Measurements from ENCODE around the gene ETNK1.
"Not testable (repeated sequence)": the region's sequence is repeated elsewhere in the genome, so short reads cannot be mapped to it uniquely, and the experiment has no call there.

Gene ETNK1

GRCh38 chr12:22687361-22688076 lies 62.5 kb downstream of the ETNK1 start:
- DNase-seq (ENCODE audit: low read depth in 2 of 2), result peak; percentile 21 to 24

DNA sequence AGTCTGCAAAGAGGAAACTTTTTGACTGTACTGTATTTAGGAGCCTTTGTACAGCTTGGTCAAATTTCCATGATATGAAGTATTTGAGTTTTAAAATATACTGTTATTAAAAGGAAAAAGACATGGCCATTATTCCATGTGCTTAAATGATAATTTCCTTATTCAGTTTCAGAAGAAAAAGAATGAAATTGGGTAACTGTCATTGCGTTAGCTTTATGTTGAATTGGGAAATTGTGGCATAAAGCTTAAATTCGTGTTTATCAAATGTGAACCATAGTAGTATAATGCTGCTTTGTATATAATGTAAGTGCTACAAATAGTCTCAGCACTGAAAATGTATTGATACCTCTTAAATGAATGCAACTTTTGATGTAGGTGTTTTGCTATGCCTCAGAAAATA lies 64.9 kb downstream of the ETNK1 start:
- DNase-seq (ENCODE audit: low read depth in 2 of 2), result no peak

- no peak for DNase-seq (ENCODE audit: low read depth in 2 of 2)
These were observed 66.3 kb downstream of the ETNK1 start for GRCh38 chr12:22691319-22691718.

DNA sequence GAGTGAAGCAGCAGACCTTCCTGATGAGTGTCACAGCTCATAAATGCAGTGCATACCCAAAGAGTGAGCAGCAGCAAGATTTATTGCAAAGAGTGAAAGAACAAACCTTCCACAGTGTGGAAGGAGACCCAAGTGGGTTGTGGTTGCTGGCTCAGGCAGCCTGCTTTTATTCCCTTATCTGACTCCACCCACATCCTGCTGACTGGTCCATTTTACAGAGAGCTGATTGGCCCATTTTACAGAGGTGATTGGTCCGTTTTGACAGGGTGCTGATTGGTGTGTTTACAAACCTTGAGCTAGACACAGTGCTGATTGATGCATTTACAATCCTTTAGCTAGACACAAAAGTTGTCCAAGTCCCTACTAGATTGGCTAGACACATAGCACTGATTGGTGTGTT lies 67.5 kb downstream of the ETNK1 start:
- not testable (repeated sequence) for DNase-seq (ENCODE audit: low read depth in 2 of 2)

- DNase-seq (ENCODE audit: low read depth in 2 of 2), result no peak
These were observed 68.1 kb downstream of the ETNK1 start for GRCh38 chr12:22692964-22693555.

- DNase-seq (ENCODE audit: low read depth in 2 of 2), result no peak
These were observed 73.6 kb downstream of the ETNK1 start for GRCh38 chr12:22698576-22698975.

DNA sequence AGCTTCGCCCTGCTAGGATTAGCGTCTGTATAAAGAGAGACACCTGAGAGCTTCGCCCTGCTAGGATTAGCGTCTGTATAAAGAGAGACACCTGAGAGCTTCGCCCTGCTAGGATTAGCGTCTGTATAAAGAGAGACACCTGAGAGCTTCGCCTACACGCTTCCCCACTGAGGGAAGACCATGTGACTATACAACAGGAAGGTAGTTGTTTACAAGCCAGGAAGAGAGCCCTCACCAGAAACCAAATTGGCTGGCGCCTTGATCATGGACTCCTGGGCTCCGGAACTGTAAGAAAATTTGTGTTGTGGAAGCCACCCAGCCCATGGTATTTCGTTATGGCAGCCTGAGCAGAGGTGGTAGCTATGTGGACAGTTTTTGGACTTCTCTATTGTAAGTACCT lies 74.7 kb downstream of the ETNK1 start:
- not testable (repeated sequence) for DNase-seq (ENCODE audit: low read depth in 2 of 2)

DNA sequence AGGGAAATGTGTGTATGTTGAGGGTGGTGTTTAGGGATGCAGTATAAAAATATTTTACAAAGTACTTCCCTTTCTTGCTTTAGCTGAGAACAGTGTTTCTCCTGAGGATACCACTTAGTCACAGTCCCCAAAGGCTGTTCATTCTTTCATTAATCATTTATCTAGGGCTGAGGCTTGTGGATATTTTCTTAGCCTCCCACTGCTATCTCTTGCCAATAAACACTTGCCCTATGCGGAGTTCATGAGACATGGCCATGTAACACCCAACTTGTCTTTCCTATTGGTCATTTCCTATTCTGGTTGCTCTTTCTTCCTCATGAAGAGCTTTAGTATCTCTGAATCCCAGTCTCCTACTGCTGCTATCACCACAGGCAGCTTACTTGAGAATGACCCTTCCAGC lies 75.1 kb downstream of the ETNK1 start:
- no peak for DNase-seq (ENCODE audit: low read depth in 2 of 2)

GRCh38 chr12:22701216-22701809 lies 76.3 kb downstream of the ETNK1 start:
- DNase-seq (ENCODE audit: low read depth in 2 of 2), result not testable (repeated sequence)

GRCh38 chr12:22702690-22703089 lies 77.7 kb downstream of the ETNK1 start:
- DNase-seq (ENCODE audit: low read depth in 2 of 2), result no peak

GRCh38 chr12:22709292-22709691 lies 84.3 kb downstream of the ETNK1 start:
- DNase-seq (ENCODE audit: low read depth in 2 of 2), result no peak

GRCh38 chr12:22712083-22712482 lies 87.1 kb downstream of the ETNK1 start:
- no peak for DNase-seq (ENCODE audit: low read depth in 2 of 2)

GRCh38 chr12:22715254-22715653 lies 90.3 kb downstream of the ETNK1 start:
- no peak for DNase-seq (ENCODE audit: low read depth in 2 of 2)

DNA sequence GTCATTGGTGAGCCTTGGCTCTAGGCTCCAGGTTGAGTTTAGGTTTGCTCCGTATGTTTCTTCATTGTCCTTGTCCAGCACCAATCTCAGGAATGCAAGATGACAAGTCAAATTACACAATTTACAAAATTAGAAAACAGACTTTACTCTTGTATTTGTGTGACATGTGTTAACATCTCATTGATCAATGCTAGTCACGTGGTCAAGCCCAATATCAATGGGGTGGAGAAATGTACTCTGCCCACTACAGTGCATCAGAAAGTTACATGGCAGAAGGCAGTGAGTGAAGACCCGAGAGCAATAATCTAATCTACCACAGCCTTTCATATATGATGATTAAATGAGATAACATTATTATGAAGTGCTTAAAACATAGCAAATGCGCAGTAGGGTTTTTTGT lies 94.8 kb downstream of the ETNK1 start:
- no peak for DNase-seq (ENCODE audit: low read depth in 2 of 2)

- no peak for DNase-seq (ENCODE audit: low read depth in 2 of 2)
These were observed 97.1 kb downstream of the ETNK1 start for GRCh38 chr12:22722081-22722480.

- DNase-seq (ENCODE audit: low read depth in 2 of 2), result no peak
These were observed 97.8 kb downstream of the ETNK1 start for GRCh38 chr12:22722779-22723178.

GRCh38 chr12:22728987-22729386 lies 104.0 kb downstream of the ETNK1 start:
- DNase-seq (ENCODE audit: low read depth in 2 of 2), result no peak

GRCh38 chr12:22729431-22729956 lies 104.5 kb downstream of the ETNK1 start:
- DNase-seq (ENCODE audit: low read depth in 2 of 2), result no peak

- DNase-seq (ENCODE audit: low read depth in 2 of 2), result peak; percentile 79 to 82
These were observed 105.0 kb downstream of the ETNK1 start for GRCh38 chr12:22729957-22730443.

- no peak for DNase-seq (ENCODE audit: low read depth in 2 of 2)
These were observed 106.3 kb downstream of the ETNK1 start for GRCh38 chr12:22731236-22731635.

GRCh38 chr12:22733756-22734155 lies 108.8 kb downstream of the ETNK1 start:
- no peak for DNase-seq (ENCODE audit: low read depth in 2 of 2)

DNA sequence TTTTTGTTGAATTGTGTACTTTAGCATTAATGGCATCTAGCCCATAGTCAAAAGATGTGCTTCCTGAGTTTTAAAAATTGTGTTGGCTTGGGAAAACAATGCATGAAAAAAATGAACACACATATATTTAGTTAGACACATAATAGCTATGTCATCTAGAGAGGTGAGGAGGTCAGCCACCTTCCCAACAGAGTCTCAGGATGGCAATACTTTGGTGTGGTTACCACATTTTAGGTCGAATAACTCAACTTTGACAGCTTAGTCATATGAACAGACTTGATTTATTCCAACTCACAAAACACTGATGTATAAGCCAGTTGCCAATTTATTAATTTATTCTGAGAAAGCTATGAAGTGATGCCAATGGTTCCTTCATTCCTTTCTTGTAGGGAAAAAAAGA lies 114.0 kb downstream of the ETNK1 start:
- DNase-seq (ENCODE audit: low read depth in 2 of 2), result no peak

All from fibroblast of skin of left quadriceps (primary cell).